ENCODE results near the gene BACH1. TPM values are rescaled to one million over a fixed set of nuclear protein-coding genes. Genes with fewer than 3 reads are reported as not detected.

Gene BACH1
- total RNA-seq, 1 donor from 2014 or later, result 123 TPM

GRCh38 chr21:29376556-29376955 is 77.8 kb downstream of the BACH1 start:
- Mint-ChIP-seq H3K27me3 (ENCODE audit: low read depth) (no peaks in the 10 kb centered on the region), H3K27ac (ENCODE audit: unreplicated experiment) (no peak overlapping the region), H3K4me3 (ENCODE audit: unreplicated experiment) (no peak overlapping the region), H3K4me1 (ENCODE audit: low read depth) (peaks cover 26% of the 10 kb centered on the region), H3K9me3 (ENCODE audit: low read depth) (no peaks in the 10 kb centered on the region), H3K36me3 (ENCODE audit: low read depth) (peaks cover 9% of the 10 kb centered on the region)
- no peak for DNase-seq (ENCODE audit: low spot score)
- TF ChIP-seq CTCF (IDR thresholded peaks at IDR 0.05), result peak; percentile 65

- H3K4me3 Mint-ChIP-seq (ENCODE audit: unreplicated experiment), result no peak overlapping the region
- DNase-seq (ENCODE audit: low spot score), result no peak
- H3K27me3 Mint-ChIP-seq (ENCODE audit: low read depth), result no peaks in the 10 kb centered on the region
- H3K4me1 Mint-ChIP-seq (ENCODE audit: low read depth), result peaks cover 30% of the 10 kb centered on the region
- H3K36me3 Mint-ChIP-seq (ENCODE audit: low read depth), result peaks cover 9% of the 10 kb centered on the region
- H3K27ac Mint-ChIP-seq (ENCODE audit: unreplicated experiment), result no peak overlapping the region
- TF ChIP-seq CTCF (IDR thresholded peaks at IDR 0.05), result no peak
- H3K9me3 Mint-ChIP-seq (ENCODE audit: low read depth), result no peaks in the 10 kb centered on the region
Measured at GRCh38 chr21:29377266-29377665, 78.5 kb downstream of the BACH1 start.

- TF ChIP-seq CTCF (IDR thresholded peaks at IDR 0.05), result no peak
- no peaks in the 10 kb centered on the region for H3K27me3 Mint-ChIP-seq (ENCODE audit: low read depth)
- H3K4me1 Mint-ChIP-seq (ENCODE audit: low read depth), result peaks cover 34% of the 10 kb centered on the region
- no peaks in the 10 kb centered on the region for H3K9me3 Mint-ChIP-seq (ENCODE audit: low read depth)
- H3K27ac Mint-ChIP-seq (ENCODE audit: unreplicated experiment), result peak overlapping the region; percentile 60
- peaks cover 2% of the 10 kb centered on the region for H3K36me3 Mint-ChIP-seq (ENCODE audit: low read depth)
- H3K4me3 Mint-ChIP-seq (ENCODE audit: unreplicated experiment), result no peak overlapping the region
- no peak for DNase-seq (ENCODE audit: low spot score)
Measured at GRCh38 chr21:29378832-29379231, 80.1 kb downstream of the BACH1 start.

- Mint-ChIP-seq H3K4me3 (ENCODE audit: unreplicated experiment) (no peak overlapping the region), H3K9me3 (ENCODE audit: low read depth) (no peaks in the 10 kb centered on the region), H3K27me3 (ENCODE audit: low read depth) (no peaks in the 10 kb centered on the region)
Measured at GRCh38 chr21:29379517-29380054, 80.9 kb downstream of the BACH1 start.

GRCh38 chr21:29382030-29382654 is 83.4 kb downstream of the BACH1 start:
- H3K27me3 Mint-ChIP-seq (ENCODE audit: low read depth), result no peaks in the 10 kb centered on the region
- no peaks in the 10 kb centered on the region for H3K36me3 Mint-ChIP-seq (ENCODE audit: low read depth)
- H3K9me3 Mint-ChIP-seq (ENCODE audit: low read depth), result no peaks in the 10 kb centered on the region
- TF ChIP-seq CTCF (IDR thresholded peaks at IDR 0.05), result no peak
- H3K4me3 Mint-ChIP-seq (ENCODE audit: unreplicated experiment), result no peak overlapping the region
- DNase-seq (ENCODE audit: low spot score), result no peak
- H3K4me1 Mint-ChIP-seq (ENCODE audit: low read depth), result peaks cover 34% of the 10 kb centered on the region
- peak overlapping the region; percentile 68 for H3K27ac Mint-ChIP-seq (ENCODE audit: unreplicated experiment)

More at GRCh38 chr21:29379517-29380054, 80.9 kb downstream of the BACH1 start:
- peaks cover 34% of the 10 kb centered on the region for H3K4me1 Mint-ChIP-seq (ENCODE audit: low read depth)
- no peak for DNase-seq (ENCODE audit: low spot score)
- no peak for TF ChIP-seq CTCF (IDR thresholded peaks at IDR 0.05)
- no peak overlapping the region for H3K27ac Mint-ChIP-seq (ENCODE audit: unreplicated experiment)
- H3K36me3 Mint-ChIP-seq (ENCODE audit: low read depth), result peaks cover 2% of the 10 kb centered on the region
